HEK293 (cell line): Measurements from ENCODE around the gene TCOF1.

Experiments used
- CTCF ChIA-PET: fragments of 350-600 bp; formaldehyde crosslinking; extraction: SDS; loops from one replicate; lab custom pipeline; 2021; ENCODE audit warnings: antibody characterized with exemption; lab: Yijun Ruan, JAX
- POLR2A ChIA-PET: fragments of 300-600 bp; formaldehyde crosslinking; extraction: SDS; loops from one replicate; lab custom pipeline; 2020; ENCODE audit warnings: antibody characterized with exemption, inconsistent platforms; lab: Yijun Ruan, JAX
- H3K27ac ChIP-seq: fragments of 200-500 bp; sonication (Bioruptor generic); 2 replicates; pipeline ENCODE4 v1.5.1; 2014; ENCODE audit warnings: low read depth, low read length, control low read depth, inconsistent platforms; ENCODE audit errors: extremely low read depth
- H3K36me3 ChIP-seq, 2 experiments: fragments of 200-500 bp in 1 of 2; sonication (Bioruptor generic) in 1 of 2; 1 replicate in 1 of 2; 2 replicates in 1 of 2; pipeline ENCODE4 v1.5.1; 2014 to 2017; ENCODE audit warnings: inconsistent platforms in 2 of 2, low read length in 2 of 2; ENCODE audit not compliant: control insufficient read depth in 2 of 2, insufficient read depth in 1 of 2
- H3K4me1 ChIP-seq: fragments of 200-500 bp; sonication (Bioruptor generic); 2 replicates; pipeline ENCODE4 v1.5.1; 2014; ENCODE audit warnings: mild to moderate bottlenecking, low read length, inconsistent platforms; ENCODE audit not compliant: control insufficient read depth, insufficient read depth
- H3K4me3 ChIP-seq: 2 replicates; pipeline ENCODE4 v1.5.1; 2011; ENCODE audit warnings: low read depth, mild to moderate bottlenecking, control low read depth, low read length, moderate library complexity
- H3K9me3 ChIP-seq: fragments of 200-500 bp; sonication (Bioruptor generic); 2 replicates; pipeline ENCODE4 v1.5.1; 2014; ENCODE audit warnings: low read depth, low read length, inconsistent platforms; ENCODE audit not compliant: control insufficient read depth, insufficient read depth
- BCL6B ChIP-seq: fragments of 450-650 bp; formaldehyde crosslinking; IDR thresholded peaks from 2 replicates; pipeline ENCODE4 v1.5.1; 2017; ENCODE audit warnings: missing biosample characterization, missing genetic modification characterization
- KLF17 ChIP-seq: fragments of 450-650 bp; formaldehyde crosslinking; IDR thresholded peaks from 2 replicates; pipeline ENCODE4 v1.5.1; 2016; ENCODE audit warnings: missing biosample characterization, missing genetic modification characterization
- KLF8 ChIP-seq: fragments of 450-650 bp; formaldehyde crosslinking; IDR thresholded peaks from 2 replicates; pipeline ENCODE4 v1.5.1; 2016; ENCODE audit warnings: missing biosample characterization, missing genetic modification characterization
- SP7 ChIP-seq: fragments of 450-650 bp; formaldehyde crosslinking; IDR thresholded peaks from 2 replicates; pipeline ENCODE4 v1.5.1; 2016; ENCODE audit warnings: missing biosample characterization, missing genetic modification characterization
- YY1 ChIP-seq: fragments of 450-650 bp; formaldehyde crosslinking; IDR thresholded peaks from 2 replicates; pipeline ENCODE4 v1.5.1; 2018; ENCODE audit warnings: missing biosample characterization, missing genetic modification characterization
- ZBTB21 ChIP-seq: fragments of 450-650 bp; formaldehyde crosslinking; IDR thresholded peaks from 2 replicates; pipeline ENCODE4 v1.5.1; 2017; ENCODE audit warnings: missing biosample characterization, missing genetic modification characterization
- ZFP37 ChIP-seq: fragments of 450-650 bp; formaldehyde crosslinking; IDR thresholded peaks from 2 replicates; pipeline ENCODE4 v1.5.1; 2016; ENCODE audit warnings: missing biosample characterization, missing genetic modification characterization
- ZFP69B ChIP-seq: fragments of 450-650 bp; formaldehyde crosslinking; IDR thresholded peaks from 2 replicates; pipeline ENCODE4 v1.5.1; 2016; ENCODE audit warnings: missing biosample characterization, missing genetic modification characterization
- ZNF148 ChIP-seq: fragments of 450-650 bp; formaldehyde crosslinking; IDR thresholded peaks from 2 replicates; pipeline ENCODE4 v1.5.0; 2017; ENCODE audit warnings: missing biosample characterization, missing genetic modification characterization, borderline replicate concordance
- ZNF16 ChIP-seq: fragments of 450-650 bp; formaldehyde crosslinking; IDR thresholded peaks from 2 replicates; pipeline ENCODE4 v1.5.1; 2016; ENCODE audit warnings: low read depth, missing biosample characterization, missing genetic modification characterization
- ZNF174 ChIP-seq: fragments of 450-650 bp; formaldehyde crosslinking; IDR thresholded peaks from 2 replicates; pipeline ENCODE4 v1.5.0; 2017; ENCODE audit warnings: missing biosample characterization, mild to moderate bottlenecking, missing genetic modification characterization
- ZNF18 ChIP-seq: fragments of 450-650 bp; formaldehyde crosslinking; IDR thresholded peaks from 2 replicates; pipeline ENCODE4 v1.5.1; 2016; ENCODE audit warnings: missing biosample characterization, missing genetic modification characterization
- ZNF184 ChIP-seq: fragments of 450-650 bp; IDR thresholded peaks from 2 replicates; pipeline ENCODE4 v1.5.1; 2018; ENCODE audit warnings: missing biosample characterization, mild to moderate bottlenecking, missing genetic modification characterization
- ZNF211 ChIP-seq: fragments of 450-650 bp; formaldehyde crosslinking; IDR thresholded peaks from 2 replicates; pipeline ENCODE4 v1.5.1; 2016; ENCODE audit warnings: low read depth, missing biosample characterization, missing genetic modification characterization
- ZNF37A ChIP-seq: fragments of 450-650 bp; IDR thresholded peaks from 2 replicates; pipeline ENCODE4 v1.5.1; 2018; ENCODE audit warnings: missing biosample characterization, missing genetic modification characterization
- ZNF585B ChIP-seq: fragments of 450-650 bp; formaldehyde crosslinking; IDR thresholded peaks from 2 replicates; pipeline ENCODE4 v1.5.1; 2016; ENCODE audit warnings: missing biosample characterization, missing genetic modification characterization
- ZNF629 ChIP-seq: fragments of 450-650 bp; formaldehyde crosslinking; IDR thresholded peaks from 2 replicates; pipeline ENCODE4 v1.5.1; 2017; ENCODE audit warnings: missing biosample characterization, missing genetic modification characterization
- ZNF639 ChIP-seq: fragments of 450-650 bp; formaldehyde crosslinking; IDR thresholded peaks from 2 replicates; pipeline ENCODE4 v1.5.1; 2016; ENCODE audit warnings: missing biosample characterization, missing genetic modification characterization
- ZNF670 ChIP-seq: fragments of 450-650 bp; formaldehyde crosslinking; IDR thresholded peaks from 2 replicates; pipeline ENCODE4 v1.5.1; 2016; ENCODE audit warnings: missing biosample characterization, missing genetic modification characterization, low read depth
- ZNF692 ChIP-seq: fragments of 450-650 bp; formaldehyde crosslinking; IDR thresholded peaks from 2 replicates; pipeline ENCODE4 v1.5.1; 2016; ENCODE audit warnings: missing biosample characterization, missing genetic modification characterization
- ZNF830 ChIP-seq: fragments of 450-650 bp; IDR thresholded peaks from 2 replicates; pipeline ENCODE4 v1.5.0; 2018; ENCODE audit warnings: missing biosample characterization, missing genetic modification characterization, low read depth, mild to moderate bottlenecking, moderate library complexity
- ZSCAN5A ChIP-seq: fragments of 450-650 bp; formaldehyde crosslinking; IDR thresholded peaks from 2 replicates; pipeline ENCODE4 v1.5.1; 2016; ENCODE audit warnings: missing biosample characterization, missing genetic modification characterization

Gene TCOF1

GRCh38 chr5:150338546-150338945 is 19.0 kb upstream of the TCOF1 start (continued):
- no peak for TF ChIP-seq ZNF692
- no peak for TF ChIP-seq ZNF211 (tag by site-specific recombination)
- no peak for TF ChIP-seq ZBTB21 (tag by site-specific recombination)
- TF ChIP-seq KLF17 (tag by site-specific recombination) = no peak
- no peak for TF ChIP-seq ZNF830 (tag by site-specific recombination)
- no peak for TF ChIP-seq ZFP37 (tag by site-specific recombination)
- TF ChIP-seq KLF8 (tag by site-specific recombination) = no peak
- no peak for TF ChIP-seq ZNF184 (tag by site-specific recombination)
- TF ChIP-seq ZSCAN5A (tag by site-specific recombination) = no peak

- Histone ChIP-seq H3K9me3 (no peaks in the 10 kb centered on the region), H3K27ac (no peak overlapping the region)
- no peak for TF ChIP-seq ZNF16
- no peak for TF ChIP-seq YY1 (tag by site-specific recombination)
- TF ChIP-seq ZNF585B (tag by site-specific recombination) = no peak
- TF ChIP-seq ZNF629 (tag by site-specific recombination) = no peak
- TF ChIP-seq ZNF37A (tag by site-specific recombination) = no peak
- TF ChIP-seq ZNF670 (tag by site-specific recombination) = no peak
- TF ChIP-seq ZFP69B (tag by site-specific recombination) = no peak
- TF ChIP-seq BCL6B = no peak
- no peak for TF ChIP-seq ZNF174 (tag by site-specific recombination)
- no peak for TF ChIP-seq ZNF639 (tag by site-specific recombination)
- TF ChIP-seq ZNF830 (tag by site-specific recombination) = no peak
- no peak for TF ChIP-seq ZNF148 (tag by site-specific recombination)
- no peak for TF ChIP-seq ZNF18
- no peak for TF ChIP-seq SP7
- TF ChIP-seq, all 188 proteins: peak for 0
- H3K4me3 ChIP-seq = no peak overlapping the region
- no peaks in the 10 kb centered on the region for H3K4me1 ChIP-seq
- ChIA-PET CTCF (interaction anchor here (0.8 to 2.1 kb wide), 2 partner anchors 10 to 67 kb away, joined by 3 to 4 read pairs; no protein-coding TSS in a partner anchor), POLR2A (no interaction called here)
- no peaks in the 10 kb centered on the region for H3K36me3 ChIP-seq
These were observed 18.3 kb upstream of the TCOF1 start for GRCh38 chr5:150339165-150339564.
